Activated CD4-positive, alpha-beta T cell treated with anti-CD3 and anti-CD28 coated beads, Interleukin-2, amount 50 U/mL, for 16 hours (primary cell): ENCODE results near the gene ASIC4.

ENCODE experiments used
- DNase-seq: peaks from one replicate; pipeline ENCODE4 v3.0.0-alpha.2; 2020

ASIC4 gene

GRCh38 chr2:219514196-219514761 is at the start of gene ASIC4:
Gene ASIC4, plus strand, starts transcription at chr2:219514482. Its CDS starts 243 bp downstream, at chr2:219514725.
- no peak for DNase-seq

GRCh38 chr2:219465659-219466561 is 48.4 kb upstream of the ASIC4 start:
- no peak for DNase-seq

GRCh38 chr2:219466816-219467735 is 47.2 kb upstream of the ASIC4 start:
- no peak for DNase-seq

GRCh38 chr2:219467736-219468075 is 46.6 kb upstream of the ASIC4 start:
- DNase-seq, result no peak

GRCh38 chr2:219468410-219469185 is 45.7 kb upstream of the ASIC4 start:
- DNase-seq, result no peak

GRCh38 chr2:219469186-219469724 is 45.0 kb upstream of the ASIC4 start:
- no peak for DNase-seq

- no peak for DNase-seq
Measured at GRCh38 chr2:219470429-219470828, 43.9 kb upstream of the ASIC4 start.

GRCh38 chr2:219471476-219472371 is 42.6 kb upstream of the ASIC4 start:
- DNase-seq, result no peak

- no peak for DNase-seq
Measured at GRCh38 chr2:219472629-219473187, 41.6 kb upstream of the ASIC4 start.

GRCh38 chr2:219473511-219473910 is 40.8 kb upstream of the ASIC4 start:
- DNase-seq, result no peak

- no peak for DNase-seq
Measured at GRCh38 chr2:219474285-219475060, 39.8 kb upstream of the ASIC4 start.

GRCh38 chr2:219475278-219475677 is 39.0 kb upstream of the ASIC4 start:
- no peak for DNase-seq

- peak; percentile 62 for DNase-seq
Measured at GRCh38 chr2:219475697-219476651, 38.3 kb upstream of the ASIC4 start.

- DNase-seq, result no peak
Measured at GRCh38 chr2:219476652-219477151, 37.6 kb upstream of the ASIC4 start.

GRCh38 chr2:219477179-219477578 is 37.1 kb upstream of the ASIC4 start:
- DNase-seq, result no peak

GRCh38 chr2:219477815-219478214 is 36.5 kb upstream of the ASIC4 start:
- DNase-seq, result no peak

- DNase-seq, result no peak
Measured at GRCh38 chr2:219478916-219479315, 35.4 kb upstream of the ASIC4 start.

GRCh38 chr2:219480004-219480403 is 34.3 kb upstream of the ASIC4 start:
- no peak for DNase-seq
